ENCODE measurements around the gene CDC25B.

Gene CDC25B

GRCh38 chr20:3811467-3812258 lies 15.6 kb downstream of the CDC25B start:
- TF ChIP-seq TAF1 (IDR thresholded peaks at IDR 0.05; ENCODE audit: borderline replicate concordance, insufficient read depth, low read length) (peak; percentile 48; the same call in 1 of the 2 replicates), POLR2AphosphoS5 (IDR thresholded peaks at IDR 0.05; ENCODE audit: low read depth, low read length) (peak; percentile 69; the same call in 1 of the 2 replicates), FOXP2 (optimal IDR thresholded peaks at IDR 0.05; ENCODE audit: borderline replicate concordance, extremely low read depth, extremely low read length, insufficient read depth) (no peak), SIN3A (IDR thresholded peaks at IDR 0.05; ENCODE audit: borderline replicate concordance, insufficient read depth, low read length) (peak; percentile 72; the same call in 1 of the 2 replicates), REST (IDR thresholded peaks at IDR 0.05; ENCODE audit: insufficient read depth in 1 of 2, low read depth in 2 of 2, low read length in 2 of 2) (peak; percentile 37 to 66; a peak in 3 of 4 replicates)

GRCh38 chr20:3812259-3812681 lies 16.2 kb downstream of the CDC25B start:
- TF ChIP-seq FOXP2 (optimal IDR thresholded peaks at IDR 0.05; ENCODE audit: borderline replicate concordance, extremely low read depth, extremely low read length, insufficient read depth) (no peak), SIN3A (IDR thresholded peaks at IDR 0.05; ENCODE audit: borderline replicate concordance, insufficient read depth, low read length) (no peak), REST (IDR thresholded peaks at IDR 0.05; ENCODE audit: insufficient read depth in 1 of 2, low read depth in 2 of 2, low read length in 2 of 2) (no peak), TAF1 (IDR thresholded peaks at IDR 0.05; ENCODE audit: borderline replicate concordance, insufficient read depth, low read length) (no peak), POLR2AphosphoS5 (IDR thresholded peaks at IDR 0.05; ENCODE audit: low read depth, low read length) (no peak)

- TF ChIP-seq TAF1 (IDR thresholded peaks at IDR 0.05; ENCODE audit: borderline replicate concordance, insufficient read depth, low read length) (no peak), FOXP2 (optimal IDR thresholded peaks at IDR 0.05; ENCODE audit: borderline replicate concordance, extremely low read depth, extremely low read length, insufficient read depth) (no peak), SIN3A (IDR thresholded peaks at IDR 0.05; ENCODE audit: borderline replicate concordance, insufficient read depth, low read length) (no peak), REST (IDR thresholded peaks at IDR 0.05; ENCODE audit: insufficient read depth in 1 of 2, low read depth in 2 of 2, low read length in 2 of 2) (no peak), POLR2AphosphoS5 (IDR thresholded peaks at IDR 0.05; ENCODE audit: low read depth, low read length) (no peak)
These were observed 17.1 kb downstream of the CDC25B start for GRCh38 chr20:3812975-3813847.

- TF ChIP-seq TAF1 (IDR thresholded peaks at IDR 0.05; ENCODE audit: borderline replicate concordance, insufficient read depth, low read length) (no peak), POLR2AphosphoS5 (IDR thresholded peaks at IDR 0.05; ENCODE audit: low read depth, low read length) (no peak), FOXP2 (optimal IDR thresholded peaks at IDR 0.05; ENCODE audit: borderline replicate concordance, extremely low read depth, extremely low read length, insufficient read depth) (no peak), REST (IDR thresholded peaks at IDR 0.05; ENCODE audit: insufficient read depth in 1 of 2, low read depth in 2 of 2, low read length in 2 of 2) (no peak), SIN3A (IDR thresholded peaks at IDR 0.05; ENCODE audit: borderline replicate concordance, insufficient read depth, low read length) (no peak)
These were observed 17.9 kb downstream of the CDC25B start for GRCh38 chr20:3813848-3814581.
